H7 (cell line): ENCODE data around the gene GALNT12. TPM values are rescaled to one million over a fixed set of nuclear protein-coding genes. Genes with fewer than 3 reads are reported as not detected.

Source experiments
- DNase-seq: peaks from one replicate; pipeline ENCODE4 v3.0.0; 2012
- H3K27me3 ChIP-seq: 2 replicates; pipeline ENCODE4 v1.6.0; 2011; ENCODE audit warnings: mild to moderate bottlenecking, low read length; ENCODE audit not compliant: control insufficient read depth, insufficient read depth
- H3K36me3 ChIP-seq: replicated peaks from 2 replicates; pipeline ENCODE4 v1.5.1; 2011; ENCODE audit warnings: low read length; ENCODE audit not compliant: control insufficient read depth, insufficient read depth
- H3K4me3 ChIP-seq: 2 replicates; pipeline ENCODE4 v1.5.1; 2011; ENCODE audit warnings: low read depth, mild to moderate bottlenecking, control low read depth, low read length, moderate library complexity; ENCODE audit not compliant: insufficient read depth
- total RNA-seq: library from RNA; depleted of rRNA; stranded (reverse); fragments of >200 nt; shearing (Covaris generic); gene quantifications from 2 replicates; pipeline ENCODE4 v1.2.3, GENCODE V29; 2014

Gene GALNT12
- total RNA-seq, 1 experiment from 2014 or later, result 10.6 TPM

DNA sequence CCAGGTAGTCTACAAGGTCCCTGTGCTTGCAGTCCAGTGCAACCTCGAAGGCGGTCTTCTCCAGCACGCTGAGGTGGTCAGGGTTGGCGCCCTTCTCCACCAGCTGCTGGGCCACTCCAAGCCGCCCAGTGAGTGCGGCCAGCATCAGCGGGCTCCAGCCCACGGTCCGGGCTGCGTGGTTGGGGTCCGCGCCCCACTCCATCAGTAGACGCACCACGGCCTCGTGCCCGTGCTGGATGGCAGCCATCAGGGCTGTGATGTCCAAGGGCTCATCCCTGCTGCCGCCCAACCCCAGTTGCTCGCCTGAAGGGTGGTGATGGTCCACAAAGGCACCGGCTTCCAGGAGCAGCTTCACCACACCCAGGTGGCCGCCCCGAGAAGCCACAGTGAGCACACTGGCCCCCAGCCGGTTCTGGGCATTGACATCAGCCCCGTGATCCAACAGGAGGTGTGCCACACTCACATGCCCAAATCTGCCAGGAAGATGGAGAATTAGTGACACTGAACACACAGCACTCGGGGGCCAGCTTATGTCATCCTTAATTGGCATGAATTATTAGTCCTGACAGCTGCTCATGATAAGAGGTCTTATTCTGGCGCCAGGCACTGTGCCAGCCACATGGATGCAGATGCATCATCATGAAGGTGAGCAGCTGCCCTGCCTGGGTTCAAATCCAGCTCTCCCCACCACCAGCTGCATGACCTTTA lies 17.2 kb upstream of the GALNT12 start:
- no peak overlapping the region for H3K4me3 ChIP-seq
- no peak for DNase-seq
- peaks cover 6% of the 10 kb centered on the region for H3K36me3 ChIP-seq
- no peaks in the 10 kb centered on the region for H3K27me3 ChIP-seq

DNA sequence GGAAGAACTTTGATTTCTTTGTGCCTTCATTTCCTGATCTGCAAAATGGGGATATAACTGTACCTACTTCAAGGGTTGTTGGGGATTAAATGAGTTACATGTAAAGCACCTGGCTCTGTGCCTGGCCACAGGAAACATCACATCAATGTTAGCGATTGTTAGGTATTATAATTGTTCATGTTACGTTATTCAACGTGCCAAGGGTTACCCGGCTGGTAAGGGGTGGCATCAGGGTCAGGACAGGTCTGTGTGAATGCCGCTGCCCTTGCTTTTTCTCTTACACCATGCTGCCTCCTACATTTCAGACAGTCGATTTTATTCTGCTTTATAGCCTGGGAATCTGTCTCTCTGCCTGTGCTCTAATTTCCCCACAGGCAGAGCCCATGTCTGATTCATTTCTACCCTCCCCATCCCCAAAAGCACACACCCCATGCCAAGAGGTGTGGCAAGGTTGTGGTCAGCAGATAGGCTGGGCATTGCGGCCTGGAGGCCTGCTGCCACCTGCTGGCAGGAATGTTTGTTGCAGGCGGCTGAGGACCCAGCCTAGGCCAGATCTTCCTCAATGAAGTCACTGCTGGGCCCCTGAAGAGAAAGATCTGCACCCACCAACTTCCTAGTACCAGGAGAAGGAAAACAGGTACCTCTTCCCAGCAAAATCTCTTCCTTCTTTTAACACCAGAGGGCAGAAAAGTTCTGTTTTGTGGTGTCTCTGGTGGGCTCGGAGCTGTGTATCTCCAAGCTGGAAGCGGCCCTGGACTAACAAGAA lies 16.4 kb upstream of the GALNT12 start:
- Histone ChIP-seq H3K27me3 (no peaks in the 10 kb centered on the region; the same call in 1 of the 2 replicates), H3K36me3 (peaks cover 6% of the 10 kb centered on the region), H3K4me3 (no peak overlapping the region)
- peak; percentile 93 for DNase-seq

DNA sequence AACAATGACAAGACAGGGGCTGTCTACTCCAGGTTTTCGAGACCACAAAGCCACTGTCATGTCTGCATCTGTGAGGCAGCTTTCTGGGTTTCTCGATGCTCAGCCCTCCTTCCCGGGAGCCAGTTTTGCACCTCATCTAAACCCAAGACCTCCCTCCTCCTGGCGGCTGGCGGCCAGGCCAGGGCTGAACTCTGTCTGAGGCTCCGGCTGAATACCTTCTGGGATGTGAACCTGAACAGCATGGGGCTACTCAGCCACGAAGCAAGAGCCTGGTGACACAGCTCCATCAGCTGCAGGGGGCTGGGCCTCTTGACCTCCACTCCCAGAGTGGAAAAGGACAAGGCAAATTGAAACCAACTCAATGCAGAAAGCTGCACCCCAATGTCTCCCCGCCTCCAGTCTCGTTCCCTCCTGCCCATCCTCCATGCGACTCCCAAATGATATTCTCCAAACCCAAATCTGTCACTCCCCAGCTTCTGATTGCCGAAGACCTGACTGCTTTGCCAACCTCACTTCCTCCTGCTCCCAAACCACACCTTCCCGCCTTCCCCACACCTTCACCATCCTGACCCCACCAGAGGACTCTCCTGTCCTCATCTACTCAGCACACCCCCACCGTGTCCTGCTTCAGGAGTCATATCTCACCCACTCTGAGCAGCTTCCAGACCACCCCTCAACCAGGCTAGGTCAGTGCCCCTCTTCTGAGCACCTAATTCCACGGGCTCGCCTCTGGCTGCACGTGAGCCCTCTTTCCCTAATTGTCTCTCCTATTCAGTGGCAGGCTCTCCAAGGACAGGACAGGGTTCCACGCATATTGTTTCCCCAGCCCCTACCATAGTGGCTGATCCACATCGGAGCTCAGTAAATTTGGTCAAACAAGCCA lies 15.6 kb upstream of the GALNT12 start:
- Histone ChIP-seq H3K4me3 (no peak overlapping the region), H3K27me3 (peaks cover 2% of the 10 kb centered on the region; the same call in 1 of the 2 replicates), H3K36me3 (peaks cover 6% of the 10 kb centered on the region)
- DNase-seq, result no peak

DNA sequence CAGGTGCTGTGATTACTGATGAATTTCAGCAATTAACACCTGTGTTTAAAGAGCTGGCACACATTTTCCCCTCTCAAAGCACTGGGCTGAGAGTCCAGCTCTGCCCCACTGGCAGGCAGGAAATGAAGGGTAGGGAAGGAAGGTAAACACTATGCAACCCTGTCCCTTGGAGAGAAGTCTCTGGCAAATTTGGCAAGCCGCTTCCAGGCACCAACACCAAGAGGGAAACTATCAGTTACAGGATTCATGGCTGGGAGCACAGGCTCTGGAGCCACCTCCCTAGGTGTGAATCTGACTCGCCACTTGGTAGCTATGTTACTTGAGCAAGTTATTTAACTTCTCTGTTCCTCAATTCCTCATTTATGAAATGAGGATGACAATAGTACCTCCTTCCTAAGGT lies 14.4 kb upstream of the GALNT12 start:
- Histone ChIP-seq H3K27me3 (peaks cover 4% of the 10 kb centered on the region; the same call in 1 of the 2 replicates), H3K4me3 (no peak overlapping the region), H3K36me3 (peaks cover 6% of the 10 kb centered on the region)
- DNase-seq, result peak; percentile 10

DNA sequence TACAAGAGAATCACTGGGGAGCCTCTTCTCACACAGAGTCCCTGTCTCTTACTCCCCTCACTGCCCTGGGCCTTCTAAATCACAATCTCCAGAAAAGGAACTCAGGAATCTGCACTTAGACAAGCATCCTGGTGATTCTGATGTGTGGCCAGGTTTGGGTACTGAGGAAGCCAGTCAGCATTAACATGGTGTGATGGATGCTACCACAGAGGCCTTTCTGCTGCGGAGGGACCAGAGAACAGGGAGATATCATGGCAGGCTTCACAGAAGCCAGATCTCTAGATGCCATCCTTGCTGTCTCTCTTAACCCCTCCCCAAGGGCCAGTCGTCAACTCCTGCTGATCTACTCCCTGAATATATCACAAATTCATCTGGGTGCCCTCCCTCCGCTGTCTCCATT lies 12.7 kb upstream of the GALNT12 start:
- no peak overlapping the region for H3K4me3 ChIP-seq
- peaks cover 2% of the 10 kb centered on the region; the same call in 1 of the 2 replicates for H3K36me3 ChIP-seq
- peak; percentile 7 for DNase-seq
- peaks cover 4% of the 10 kb centered on the region; the same call in 1 of the 2 replicates for H3K27me3 ChIP-seq

DNA sequence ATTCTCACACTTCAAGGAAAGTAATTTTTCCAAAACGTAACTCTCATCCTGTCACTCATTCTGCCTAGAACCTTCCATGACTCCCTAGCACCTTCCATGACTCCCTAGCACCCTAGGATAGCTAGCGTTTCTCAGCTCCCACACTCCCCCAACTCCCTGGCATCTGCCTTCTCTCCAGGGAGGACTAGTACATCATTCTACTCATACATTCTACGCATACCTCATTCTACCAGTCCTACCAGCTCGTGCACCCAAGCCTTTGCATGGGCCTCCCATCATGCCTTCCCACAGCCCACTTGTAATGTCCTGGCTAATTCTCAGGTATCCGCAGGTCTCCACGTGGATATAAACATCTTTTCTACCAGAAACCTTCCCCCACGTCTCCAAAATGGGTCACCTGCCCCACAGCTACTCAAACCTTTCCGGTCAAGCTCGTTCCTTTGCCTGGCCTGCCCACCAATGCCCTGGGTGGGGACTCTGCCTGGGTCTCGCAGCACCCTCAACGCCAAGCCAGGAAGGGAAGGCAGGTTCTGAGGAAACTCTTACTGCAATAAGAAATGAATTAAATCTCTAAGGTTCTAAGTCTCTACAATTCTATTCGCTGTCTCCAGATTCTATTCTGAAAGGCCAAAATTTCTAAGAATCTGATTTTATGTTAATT lies 12.0 kb upstream of the GALNT12 start:
- peak; percentile 45 for DNase-seq
- peaks cover 4% of the 10 kb centered on the region; the same call in 1 of the 2 replicates for H3K27me3 ChIP-seq
- H3K4me3 ChIP-seq, result peak overlapping the region; percentile 72
- no peaks in the 10 kb centered on the region; the same call in 1 of the 2 replicates for H3K36me3 ChIP-seq

DNA sequence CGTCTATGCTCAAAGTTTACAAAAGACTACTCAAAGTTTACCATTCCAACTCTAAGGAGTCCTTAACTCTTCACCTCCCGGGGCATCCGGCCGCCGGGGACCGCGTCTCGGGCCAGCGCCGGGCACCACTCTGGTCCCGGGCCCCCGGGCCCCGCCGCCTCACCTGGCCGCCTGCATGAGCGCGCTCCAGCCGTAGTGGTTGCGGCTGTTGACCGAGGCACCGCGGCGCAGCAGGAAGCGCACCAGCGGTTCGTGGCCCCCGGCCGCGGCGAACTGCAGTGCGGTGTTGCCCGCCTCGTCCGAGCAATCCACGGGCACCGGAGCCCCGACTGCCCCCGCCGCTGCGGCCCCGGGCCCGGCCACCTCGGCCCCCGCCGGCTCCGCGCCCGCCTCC lies 11.5 kb upstream of the GALNT12 start:
- Histone ChIP-seq H3K27me3 (peaks cover 4% of the 10 kb centered on the region; the same call in 1 of the 2 replicates), H3K4me3 (peak overlapping the region; percentile 72), H3K36me3 (no peaks in the 10 kb centered on the region; the same call in 1 of the 2 replicates)
- DNase-seq, result peak; percentile 86

DNA sequence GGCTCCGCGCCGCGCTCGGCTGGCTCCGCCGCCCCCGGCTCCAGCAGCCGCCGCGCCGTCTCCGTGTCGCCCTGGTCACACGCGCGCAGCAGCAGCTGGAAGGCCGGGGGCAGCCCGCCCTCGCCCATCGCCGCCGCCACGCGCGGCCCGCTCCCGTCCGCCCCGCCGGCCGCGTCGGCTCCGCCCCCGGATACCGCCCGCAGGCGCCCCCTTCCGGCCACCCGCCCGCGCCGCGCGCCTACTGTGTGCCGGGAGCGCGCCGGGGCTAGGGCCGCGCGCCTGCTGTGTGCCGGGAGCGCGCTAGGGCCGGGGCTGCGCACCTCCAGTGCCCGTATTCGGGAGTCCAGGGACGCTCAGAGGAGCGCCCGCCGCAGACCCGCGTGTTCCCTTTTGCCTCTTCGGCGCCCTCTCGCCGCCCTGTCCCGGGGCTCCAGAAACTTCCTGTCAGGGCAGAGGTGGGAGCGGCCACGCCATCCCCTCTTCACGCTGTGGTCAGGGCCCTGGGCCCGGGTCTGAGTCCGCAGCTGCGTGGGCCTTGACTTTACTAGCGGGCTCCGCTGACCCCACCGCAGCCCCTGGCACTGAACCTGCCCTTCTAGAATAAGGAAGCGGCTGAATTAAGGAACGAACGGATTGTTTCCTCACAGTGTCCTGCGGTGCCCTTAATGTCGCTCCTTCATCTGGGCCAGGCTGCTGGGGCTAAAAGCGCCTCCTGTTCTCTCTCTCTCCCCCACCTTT lies 10.9 kb upstream of the GALNT12 start, which contains the start of gene ANKS6:
ANKS6 (minus strand) TSS at position 192 of the 738 bp plus-strand sequence; CDS start at position 128, 64 bp downstream.
- peak; percentile 98 for DNase-seq

DNA sequence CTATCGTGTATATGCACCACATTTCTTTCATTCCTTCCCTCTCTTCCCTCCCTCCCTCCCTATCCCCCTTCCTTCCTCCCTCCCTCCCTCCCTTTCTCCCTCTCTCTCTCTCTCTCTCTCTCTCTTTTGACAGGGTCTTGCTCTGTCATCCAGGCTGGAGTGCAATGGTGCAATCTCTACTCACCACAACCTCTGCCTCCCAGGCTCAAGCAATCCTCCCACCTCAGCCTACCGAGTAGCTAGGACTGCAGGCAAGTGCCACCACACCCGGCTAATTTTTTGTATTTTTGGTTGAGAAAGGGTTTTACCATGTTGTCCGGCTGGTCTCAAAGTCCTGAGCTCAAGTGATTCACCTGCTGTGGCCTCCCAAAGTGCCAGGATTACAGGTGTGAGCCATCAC lies 10.0 kb upstream of the GALNT12 start:
- no peak for DNase-seq
- H3K4me3 ChIP-seq, result no peak overlapping the region
- H3K36me3 ChIP-seq, result no peaks in the 10 kb centered on the region; the same call in 1 of the 2 replicates
- peaks cover 4% of the 10 kb centered on the region; the same call in 1 of the 2 replicates for H3K27me3 ChIP-seq

More for the DNA sequence above, 10.9 kb upstream of the GALNT12 start, which contains the start of gene ANKS6:
- Histone ChIP-seq H3K4me3 (peak within 1 kb of the TSS; percentile 72), H3K27me3 (peaks cover 4% of the 10 kb centered on the region; the same call in 1 of the 2 replicates), H3K36me3 (no peaks in the 10 kb centered on the region; the same call in 1 of the 2 replicates)

DNA sequence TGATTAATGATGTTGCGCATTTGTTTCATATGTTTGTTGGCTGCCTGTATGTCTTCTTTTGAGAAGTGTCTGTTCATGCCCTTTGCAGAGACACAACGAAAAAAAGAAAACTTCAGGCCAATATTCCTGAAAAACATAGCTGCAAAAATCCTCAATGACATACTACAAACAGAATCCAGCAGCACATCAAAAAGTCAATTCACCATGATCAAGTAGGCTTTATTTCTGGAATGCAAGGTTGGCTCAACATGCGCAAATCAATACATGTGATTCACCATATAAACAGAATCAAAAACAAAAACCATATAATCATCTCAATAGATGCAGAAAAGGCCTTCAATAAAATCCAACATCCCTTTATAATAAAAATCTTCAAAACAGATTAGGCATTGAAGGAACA lies 9.2 kb upstream of the GALNT12 start:
- DNase-seq, result no peak
- Histone ChIP-seq H3K4me3 (no peak overlapping the region), H3K36me3 (no peaks in the 10 kb centered on the region; the same call in 1 of the 2 replicates), H3K27me3 (peaks cover 4% of the 10 kb centered on the region; the same call in 1 of the 2 replicates)

DNA sequence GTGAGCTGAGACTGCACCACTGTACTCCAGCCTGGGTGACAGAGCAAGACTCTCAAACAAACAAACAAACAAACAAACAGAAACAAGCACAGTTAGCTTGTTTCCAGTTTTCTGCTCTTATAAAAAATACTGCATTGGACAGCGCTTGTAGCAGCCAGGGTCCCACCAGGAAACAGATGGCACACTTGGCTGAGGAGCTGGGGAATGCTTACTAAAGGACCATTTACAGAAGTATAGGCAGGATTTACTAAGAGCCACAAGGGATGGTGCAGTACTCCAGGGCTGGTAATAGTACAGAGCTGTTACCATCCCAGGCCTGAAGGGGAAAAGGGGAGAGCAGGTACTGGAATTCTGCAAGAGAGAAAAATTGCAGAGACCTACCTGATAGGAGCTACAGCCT lies 5.9 kb upstream of the GALNT12 start:
- DNase-seq, result peak; percentile 20
- no peak overlapping the region for H3K4me3 ChIP-seq
- H3K27me3 ChIP-seq, result peaks cover 4% of the 10 kb centered on the region; the same call in 1 of the 2 replicates
- no peaks in the 10 kb centered on the region for H3K36me3 ChIP-seq

DNA sequence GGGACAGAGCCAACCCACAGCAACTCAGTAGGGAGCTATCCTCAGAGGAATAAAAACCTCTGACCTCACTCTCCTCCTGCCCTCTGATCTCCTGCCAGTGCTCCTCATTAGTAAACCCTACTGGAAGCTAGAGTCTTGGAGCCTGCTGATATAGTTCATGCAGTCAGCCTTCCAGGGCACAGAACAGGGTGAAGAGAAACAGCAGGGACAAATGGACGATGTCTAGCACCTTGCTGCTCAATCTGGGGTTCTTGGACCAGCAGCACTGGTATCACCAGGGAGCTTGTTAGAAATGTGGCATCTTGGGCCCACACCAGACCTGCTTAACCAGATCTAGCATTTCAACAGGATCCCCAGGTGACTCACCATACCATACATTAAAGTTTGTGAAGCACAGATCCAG lies 5.5 kb upstream of the GALNT12 start:
- H3K27me3 ChIP-seq, result peaks cover 4% of the 10 kb centered on the region; the same call in 1 of the 2 replicates
- no peaks in the 10 kb centered on the region for H3K36me3 ChIP-seq
- DNase-seq, result no peak
- no peak overlapping the region for H3K4me3 ChIP-seq

DNA sequence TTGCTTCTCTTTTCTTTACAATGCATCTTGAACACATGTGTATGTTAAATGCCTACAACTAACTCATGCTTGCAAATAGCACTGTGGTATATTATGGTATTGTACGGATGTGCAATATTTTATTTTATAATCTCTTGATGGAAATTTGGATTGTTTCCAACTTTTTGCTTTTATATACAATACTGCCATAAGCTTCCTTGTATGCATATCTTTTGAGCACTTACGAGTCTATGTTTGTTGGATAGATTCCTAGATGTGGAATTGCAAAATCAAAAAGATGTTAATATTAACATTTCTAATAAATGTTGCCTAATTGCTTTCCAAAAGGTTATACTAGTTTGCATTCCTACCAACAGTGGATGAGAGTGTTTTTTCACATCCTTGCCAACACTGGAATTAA lies 3.4 kb upstream of the GALNT12 start:
- H3K36me3 ChIP-seq, result no peaks in the 10 kb centered on the region
- H3K4me3 ChIP-seq, result no peak overlapping the region
- no peak for DNase-seq
- H3K27me3 ChIP-seq, result peaks cover 20% of the 10 kb centered on the region
